Kidney glomerular epithelial cell (primary cell): ENCODE results near the gene IER5.

Experiments used
- DNase-seq: peaks from one replicate; lab custom pipeline; 2025; lab: John Stamatoyannopoulos, UW

The IER5 gene

DNA sequence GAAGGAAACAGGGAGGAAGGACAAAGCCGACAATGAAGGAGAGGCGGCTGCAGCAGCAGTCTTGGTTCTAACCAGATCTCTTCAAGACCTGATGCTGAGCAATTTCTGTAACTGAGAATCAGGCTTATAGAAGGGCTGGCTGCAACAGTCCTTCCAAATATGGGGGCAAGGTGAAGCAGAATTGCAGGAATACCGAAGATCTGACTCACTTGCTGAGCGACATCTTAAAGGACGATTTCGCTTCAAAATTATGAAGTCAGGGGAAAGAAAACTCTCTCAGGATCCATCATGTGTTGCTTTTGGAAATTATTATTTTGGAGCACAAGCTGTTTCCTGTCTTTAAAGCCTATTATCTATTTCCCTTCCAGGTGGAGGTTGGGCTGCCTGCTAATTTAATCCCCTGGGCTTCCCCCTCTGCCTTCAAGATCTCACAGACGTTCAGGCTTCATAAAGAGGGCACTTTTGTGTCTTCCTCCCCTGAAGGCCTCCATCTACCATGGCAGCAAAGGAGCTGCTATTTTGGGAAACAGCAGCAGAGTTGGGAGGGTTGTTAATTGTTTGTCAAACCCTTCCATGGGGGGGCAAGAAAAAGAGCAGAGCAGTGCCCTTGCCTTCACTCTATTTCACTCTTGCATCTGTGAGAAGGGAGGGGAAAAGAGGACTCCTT is 10.8 kb upstream of the IER5 start:
- DNase-seq = peak; percentile 19

- DNase-seq = no peak
Measured at GRCh38 chr1:181079382-181079781, 9.1 kb upstream of the IER5 start.

DNA sequence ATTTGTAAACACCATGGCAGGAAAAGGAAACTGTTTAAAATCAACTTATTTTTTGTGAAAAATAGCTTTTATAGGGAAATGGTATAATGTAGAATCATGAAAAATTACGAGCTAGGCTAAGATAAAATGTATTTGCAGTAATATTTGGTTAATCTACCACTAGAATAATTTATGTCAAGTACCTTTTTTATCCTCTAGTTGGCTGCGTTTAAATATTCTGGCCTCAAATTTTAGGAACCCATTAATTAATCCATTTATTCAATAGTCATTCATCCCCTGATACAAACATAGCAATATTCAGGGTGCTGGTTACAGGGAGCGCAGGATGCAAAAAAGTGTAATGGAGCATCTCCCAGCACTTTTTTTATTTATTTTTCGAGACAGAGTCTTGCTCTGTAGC is 8.6 kb upstream of the IER5 start:
- DNase-seq = no peak

DNA sequence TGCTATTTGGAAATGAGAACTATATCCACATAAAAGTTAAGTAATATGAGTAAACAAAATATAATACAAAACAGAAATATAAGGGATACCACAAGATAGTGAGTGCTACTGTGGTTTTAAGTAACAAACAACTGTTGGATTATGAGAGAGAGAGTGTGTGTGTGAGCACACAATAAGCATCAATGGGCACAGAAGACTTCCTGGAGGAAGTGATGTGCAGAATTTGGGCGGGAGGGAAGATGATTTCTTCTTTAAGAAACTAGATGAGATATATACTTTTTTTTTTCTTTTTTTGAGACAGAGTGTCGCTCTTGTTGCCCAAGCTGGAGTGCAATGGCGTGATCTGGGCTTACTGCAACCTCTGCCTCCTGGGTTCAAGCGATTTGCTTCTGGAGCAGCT is 7.9 kb upstream of the IER5 start:
- no peak for DNase-seq

GRCh38 chr1:181081395-181081794 is 7.1 kb upstream of the IER5 start:
- DNase-seq = no peak

DNA sequence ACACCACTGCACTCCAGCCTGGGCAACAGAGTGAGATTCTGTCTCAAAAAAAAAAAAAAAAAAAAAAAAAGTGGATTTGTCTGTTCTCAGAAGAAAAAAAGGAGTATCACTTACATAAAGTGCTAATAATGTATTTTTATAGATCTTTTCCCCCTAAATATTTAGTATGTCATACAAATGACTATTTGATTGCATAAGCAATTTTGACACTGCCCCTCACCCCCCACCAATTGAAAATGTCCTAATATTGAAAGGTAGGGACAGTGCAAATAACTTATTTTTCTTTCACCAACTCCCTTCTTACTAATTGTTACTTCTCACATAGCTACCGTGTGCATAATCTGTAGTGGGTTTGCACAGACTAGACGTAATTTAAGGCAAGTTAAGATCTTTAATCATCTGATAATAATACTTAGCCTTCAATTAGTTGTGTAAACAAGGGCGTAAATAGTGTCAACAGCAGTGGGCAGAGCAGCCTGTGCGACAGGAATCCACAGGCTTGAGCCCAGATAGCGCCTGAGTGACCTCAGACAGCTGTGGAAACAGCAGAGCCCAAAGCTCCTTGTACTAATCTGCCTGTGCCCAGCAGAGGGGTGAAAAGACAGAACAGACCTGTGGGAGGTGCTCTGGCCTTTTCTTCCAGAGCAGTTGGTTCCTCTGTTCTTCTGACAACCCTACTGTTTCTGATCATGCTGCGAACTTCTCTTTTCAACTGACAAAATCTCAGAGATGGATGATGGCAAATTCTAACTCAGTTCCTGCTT is 4.5 kb upstream of the IER5 start:
- DNase-seq = no peak

DNA sequence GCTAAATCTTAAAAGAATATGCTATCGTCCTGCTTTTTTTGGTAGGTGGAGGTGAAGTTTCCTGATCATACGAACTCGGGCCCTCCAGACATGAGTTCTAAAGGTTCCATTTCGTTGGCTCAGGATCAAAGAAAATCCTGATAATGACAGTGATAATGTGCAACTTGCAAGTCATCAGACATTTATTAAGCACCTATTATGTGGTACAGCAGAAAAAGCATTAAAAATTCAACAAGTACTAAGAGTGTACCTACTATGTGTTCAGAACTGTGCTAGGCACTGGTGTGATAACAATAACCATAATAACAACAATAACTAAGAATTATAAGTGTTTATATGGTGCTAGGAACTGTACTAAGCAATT is 3.9 kb upstream of the IER5 start:
- no peak for DNase-seq

DNA sequence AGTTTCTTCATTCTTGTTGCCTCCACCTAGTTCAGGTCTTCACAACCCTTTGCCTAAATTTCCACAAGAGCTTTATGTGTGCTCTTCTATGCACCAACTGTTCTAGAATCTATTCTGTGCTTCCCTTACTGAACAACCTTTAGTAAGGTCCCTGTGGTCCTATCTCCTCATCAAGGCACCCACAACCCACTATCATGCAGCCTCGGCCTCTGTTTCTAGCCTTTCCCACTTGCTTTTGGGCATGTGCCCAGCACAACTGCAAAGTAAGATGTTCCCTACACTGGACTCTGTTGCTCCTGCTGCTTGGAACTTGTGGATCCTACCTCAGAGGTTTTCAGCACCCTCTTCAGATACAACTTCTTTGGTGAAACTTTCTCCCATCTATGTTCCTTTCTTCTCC is 2.4 kb upstream of the IER5 start:
- no peak for DNase-seq

GRCh38 chr1:181086926-181087325 is 1.6 kb upstream of the IER5 start:
- peak; percentile 62 for DNase-seq

DNA sequence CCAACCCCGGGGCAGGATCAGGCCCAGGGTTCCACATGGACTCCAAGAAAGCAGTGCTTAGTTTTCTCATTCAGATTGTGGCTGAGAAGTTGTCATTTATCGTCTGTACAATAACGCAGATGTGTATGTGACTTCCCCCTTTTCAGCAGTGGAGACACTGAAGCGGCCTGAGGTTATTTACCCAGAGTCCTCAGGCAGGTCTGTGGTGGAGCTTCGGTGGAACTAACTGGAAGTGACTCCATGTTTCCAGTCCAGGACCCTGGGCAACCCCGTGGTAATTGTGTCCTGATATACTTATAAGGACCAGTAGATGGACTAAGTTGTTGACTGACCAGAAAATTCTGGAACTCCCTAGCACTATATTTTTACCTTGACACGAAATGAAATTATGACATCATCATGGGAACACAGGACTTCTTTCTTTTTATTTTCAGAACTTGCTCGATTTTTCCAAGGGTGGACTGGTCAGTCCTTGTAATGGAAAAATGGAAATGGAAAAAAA is 1.0 kb upstream of the IER5 start:
- DNase-seq = no peak

DNA sequence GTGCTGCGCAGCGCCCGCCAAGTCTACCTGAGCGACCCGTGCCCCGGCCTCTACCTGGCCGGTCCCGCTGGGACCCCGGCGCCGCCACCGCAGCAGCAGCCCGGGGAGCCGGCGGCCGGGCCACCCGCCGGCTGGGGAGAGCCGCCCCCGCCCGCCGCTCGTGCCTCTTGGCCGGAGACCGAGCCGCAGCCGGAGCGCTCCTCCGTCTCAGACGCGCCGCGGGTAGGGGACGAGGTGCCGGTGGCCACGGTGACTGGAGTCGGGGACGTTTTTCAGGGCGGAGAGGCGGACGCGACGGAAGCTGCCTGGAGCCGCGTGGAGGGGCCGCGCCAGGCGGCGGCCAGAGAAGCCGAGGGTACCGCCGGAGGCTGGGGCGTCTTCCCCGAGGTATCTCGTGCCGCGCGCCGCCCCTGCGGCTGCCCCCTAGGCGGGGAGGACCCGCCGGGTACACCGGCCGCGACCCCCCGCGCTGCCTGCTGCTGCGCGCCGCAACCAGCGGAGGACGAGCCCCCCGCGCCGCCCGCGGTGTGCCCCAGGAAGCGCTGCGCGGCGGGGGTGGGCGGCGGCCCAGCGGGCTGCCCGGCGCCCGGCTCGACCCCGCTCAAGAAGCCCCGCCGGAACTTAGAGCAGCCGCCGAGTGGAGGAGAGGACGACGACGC is 646 bp downstream of the IER5 start:
- DNase-seq = no peak

- peak; percentile 43 for DNase-seq
Measured at GRCh38 chr1:181089676-181090544, 1.4 kb downstream of the IER5 start.

DNA sequence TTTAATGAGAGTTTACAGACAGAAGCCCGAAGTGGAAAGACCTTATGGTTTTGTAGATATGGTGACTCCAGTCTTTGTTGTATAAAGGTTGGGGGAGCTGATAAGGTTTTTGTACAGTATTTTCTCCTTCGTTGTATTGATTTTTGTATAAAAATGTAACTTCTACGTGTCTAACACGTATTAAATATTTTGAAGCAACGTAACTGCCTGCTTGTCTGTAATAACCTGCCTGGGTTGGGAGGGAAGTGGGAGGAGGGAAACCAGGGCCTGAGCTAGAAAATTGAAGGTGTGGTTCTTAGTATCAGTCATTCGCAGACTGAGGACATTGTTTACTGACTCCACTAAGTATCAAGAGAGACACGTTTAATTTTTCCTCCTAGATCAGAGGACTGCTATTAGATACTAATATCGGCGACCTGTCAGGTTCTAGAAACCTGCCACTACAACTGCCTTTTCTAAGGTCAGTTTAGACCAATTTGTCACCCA is 2.2 kb downstream of the IER5 start:
- DNase-seq = no peak

DNA sequence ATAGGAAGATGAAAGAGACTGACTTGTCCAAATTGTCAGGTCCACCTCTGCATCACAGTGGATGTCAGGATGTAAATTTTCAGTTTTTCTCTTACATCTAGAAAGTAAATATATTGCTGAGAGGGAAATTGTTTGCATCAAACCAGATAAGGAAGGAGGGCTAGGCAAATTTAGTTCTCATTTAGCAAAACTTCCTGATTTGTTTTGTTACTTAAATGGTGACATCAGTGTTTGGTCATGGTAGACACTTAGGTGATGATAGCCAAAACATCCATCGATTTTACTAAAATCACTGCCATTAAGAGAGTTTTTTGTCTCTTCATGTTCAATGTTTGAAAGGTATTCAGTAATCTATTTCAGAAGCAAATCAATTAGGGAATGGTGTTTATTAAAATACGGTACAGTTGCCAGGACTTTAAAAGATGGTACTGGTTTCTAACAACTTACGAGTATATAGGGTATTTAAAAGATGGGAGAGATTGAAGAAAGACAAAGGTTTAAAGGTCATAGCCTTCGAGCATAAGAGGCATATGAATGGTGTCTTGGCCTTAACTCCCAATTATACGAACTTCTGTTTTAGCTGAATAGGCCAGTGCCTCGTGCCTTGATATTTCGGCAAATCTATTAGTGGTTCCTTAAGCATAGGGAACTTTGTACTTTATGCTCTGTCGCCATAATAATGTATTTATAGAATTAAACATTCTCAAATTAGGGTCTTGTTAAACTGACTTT is 3.0 kb downstream of the IER5 start:
- DNase-seq = no peak

DNA sequence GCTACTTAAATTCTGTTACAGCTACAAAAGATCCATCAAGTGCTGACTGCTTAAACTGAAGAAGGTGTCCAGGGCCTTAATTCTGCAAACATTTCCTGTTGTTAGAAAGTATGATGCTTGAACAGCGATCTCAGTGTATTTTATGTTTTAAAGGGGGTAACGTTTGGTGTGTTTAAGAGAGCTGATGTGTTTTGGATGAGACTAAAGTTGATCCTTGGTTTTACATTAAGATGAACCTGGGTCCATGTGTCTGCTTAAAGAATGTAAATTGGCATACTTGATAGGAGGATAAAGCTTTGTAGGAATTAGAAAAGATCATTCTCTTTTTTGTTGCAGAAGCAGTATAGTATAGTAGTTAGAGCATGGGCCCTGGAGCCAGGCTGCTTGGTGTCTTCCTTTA is 3.6 kb downstream of the IER5 start:
- DNase-seq = no peak

DNA sequence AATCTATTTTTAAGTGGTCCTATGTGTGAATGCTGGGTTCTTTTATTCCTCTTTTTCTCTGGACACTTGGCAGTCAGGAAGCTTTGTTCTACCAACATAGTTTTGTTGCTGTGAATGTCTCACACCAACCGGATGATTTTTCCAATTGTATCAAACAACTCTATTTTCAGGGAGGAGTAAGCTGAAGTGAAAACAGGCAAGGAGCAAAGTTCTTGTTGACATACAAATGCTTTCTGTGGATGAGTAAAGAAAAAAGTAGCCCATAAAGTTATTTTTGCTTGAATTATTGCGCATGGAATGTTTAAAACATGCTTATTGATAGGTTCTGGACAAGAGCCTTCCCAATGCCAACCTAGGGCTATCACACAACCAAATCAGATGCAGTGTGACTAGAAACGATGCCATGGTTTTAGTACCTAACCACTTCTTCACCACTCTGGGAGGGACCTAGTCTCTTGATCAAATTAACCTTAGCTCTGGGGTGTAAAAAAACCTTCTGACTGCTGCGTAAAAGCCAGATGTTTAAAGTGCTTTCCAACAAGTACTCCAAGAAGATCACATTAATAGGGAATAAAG is 4.5 kb downstream of the IER5 start:
- DNase-seq = no peak

- DNase-seq = peak; percentile 39
Measured at GRCh38 chr1:181094416-181095212, 6.1 kb downstream of the IER5 start.

- DNase-seq = no peak
Measured at GRCh38 chr1:181095260-181095659, 6.8 kb downstream of the IER5 start.

DNA sequence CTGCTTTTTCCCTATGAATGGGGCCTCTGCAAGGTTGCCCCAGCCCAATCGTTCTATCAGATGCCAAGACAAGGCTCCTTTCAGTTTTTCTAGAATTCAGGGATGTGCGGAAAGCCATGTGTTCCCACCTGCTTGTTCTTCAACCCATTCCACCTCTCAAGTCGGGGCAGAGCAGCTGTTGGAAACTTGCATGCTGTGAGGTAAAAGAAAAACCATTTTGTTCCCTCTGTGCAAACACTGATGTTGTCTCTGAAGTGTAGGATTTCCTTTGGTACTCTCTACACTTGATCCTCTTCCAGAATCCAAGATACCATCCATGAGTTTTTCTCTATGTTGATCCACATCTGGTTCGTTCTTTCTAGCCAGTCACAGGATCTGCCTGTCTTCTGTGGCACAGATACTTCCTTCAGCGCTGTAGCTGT is 7.3 kb downstream of the IER5 start:
- DNase-seq = no peak

- DNase-seq = no peak
Measured at GRCh38 chr1:181097242-181097641, 8.7 kb downstream of the IER5 start.
